Thoracic aorta (tissue), 2 donors: Measurements from ENCODE around the gene POC1A. TPM values are rescaled to one million over a fixed set of nuclear protein-coding genes. Genes with fewer than 3 reads are reported as not detected.

Experiments used
- ATAC-seq: fragments of 150-250 bp; one replicate; pipeline ENCODE4 v1.8.0; 2017; ENCODE audit warnings: low read depth; ENCODE audit not compliant: insufficient number of reproducible peaks, low FRiP score
- DNase-seq: peaks from one replicate; pipeline ENCODE4 v3.0.0-alpha.2; 2020; ENCODE audit warnings: low spot score
- H3K27ac ChIP-seq, 2 donors: fragments of 200-600 bp; sonication (generic); 1 replicate in 1 of 2; 2 replicates in 1 of 2; pipeline ENCODE4 v1.5.1; 2016; ENCODE audit warnings: mild to moderate bottlenecking in 2 of 2, moderate library complexity in 2 of 2
- H3K27me3 ChIP-seq: fragments of 200-600 bp; sonication (generic); replicated peaks from 2 replicates; pipeline ENCODE4 v1.6.0; 2016; ENCODE audit warnings: mild to moderate bottlenecking; ENCODE audit not compliant: insufficient read depth
- H3K36me3 ChIP-seq: fragments of 200-600 bp; sonication (generic); one replicate; pipeline ENCODE4 v1.5.1; 2016
- H3K4me1 ChIP-seq, 2 donors: fragments of 200-600 bp; sonication (generic); 1 replicate in 1 of 2; 2 replicates in 1 of 2; pipeline versions ENCODE4 v1.5.1 to v1.6.0; 2016; ENCODE audit warnings: low read depth in 2 of 2, mild to moderate bottlenecking in 1 of 2; ENCODE audit not compliant: control insufficient read depth in 1 of 2
- H3K4me3 ChIP-seq: fragments of 200-600 bp; sonication (generic); 2 replicates; pipeline ENCODE4 v1.5.1; 2016; ENCODE audit warnings: mild to moderate bottlenecking
- H3K9me3 ChIP-seq: fragments of 200-600 bp; sonication (generic); 2 replicates; pipeline ENCODE4 v1.5.1; 2016
- CTCF ChIP-seq: fragments of 200-600 bp; sonication (generic); IDR thresholded peaks from one replicate; pipeline ENCODE4 v1.5.1; 2019; ENCODE audit warnings: antibody characterized with exemption
- total RNA-seq, 2 donors: library from RNA; depleted of rRNA; stranded (reverse); fragments of >200 nt; gene quantifications; one replicate each; pipeline versions ENCODE4 v1.1.0 to v1.2.3, GENCODE V29; 2016

The POC1A gene
- total RNA-seq, 2 donors from 2014 or later = 8.1 TPM; not detected in 1

- H3K36me3 ChIP-seq = peaks cover 17% of the 10 kb centered on the region
- peaks cover 16 to 28% of the 10 kb centered on the region in 2 donors for H3K4me1 ChIP-seq
- H3K27me3 ChIP-seq = no peaks in the 10 kb centered on the region
- no peaks in the 10 kb centered on the region for H3K9me3 ChIP-seq
- ATAC-seq (no peak), DNase-seq (no peak)
- peak overlapping the region; percentile 94 for H3K4me3 ChIP-seq
- TF ChIP-seq CTCF = no peak
- H3K27ac ChIP-seq = peak overlapping the region; percentile 57 to 59
These were observed 44.7 kb upstream of the POC1A start for GRCh38 chr3:52198643-52199608.

GRCh38 chr3:52197842-52198625 lies 43.8 kb upstream of the POC1A start, which contains the start of gene ALAS1:
Gene ALAS1, plus strand, starts transcription at chr3:52198160. Its CDS starts 1,082 bp downstream, at chr3:52199242.
- Histone ChIP-seq H3K4me3 (peak within 1 kb of the TSS; percentile 94), H3K27me3 (no peaks in the 10 kb centered on the region), H3K9me3 (no peaks in the 10 kb centered on the region), H3K36me3 (peaks cover 9% of the 10 kb centered on the region), H3K27ac (peak within 1 kb of the TSS; percentile 57 to 59), H3K4me1 (peaks cover 16 to 28% of the 10 kb centered on the region in 2 donors)
- peak; percentile 72 for ATAC-seq
- peak; percentile 46 for TF ChIP-seq CTCF
- peak; percentile 59 for DNase-seq

- H3K9me3 ChIP-seq = no peaks in the 10 kb centered on the region
- ATAC-seq = no peak
- H3K27me3 ChIP-seq = no peaks in the 10 kb centered on the region
- H3K27ac ChIP-seq = peak overlapping the region; percentile 57 to 59
- H3K36me3 ChIP-seq = peaks cover 4% of the 10 kb centered on the region
- peak overlapping the region; percentile 94 for H3K4me3 ChIP-seq
- DNase-seq = no peak
- no peak for TF ChIP-seq CTCF
- H3K4me1 ChIP-seq = peaks cover 16 to 28% of the 10 kb centered on the region in 2 donors
These were observed 43.2 kb upstream of the POC1A start for GRCh38 chr3:52197499-52197841.

GRCh38 chr3:52196977-52197376 lies 42.8 kb upstream of the POC1A start:
- peaks cover 16 to 28% of the 10 kb centered on the region in 2 donors for H3K4me1 ChIP-seq
- no peak overlapping the region for H3K27ac ChIP-seq
- H3K9me3 ChIP-seq = no peaks in the 10 kb centered on the region
- no peak overlapping the region for H3K4me3 ChIP-seq
- ATAC-seq (no peak), DNase-seq (no peak)
- no peaks in the 10 kb centered on the region for H3K36me3 ChIP-seq
- no peak for TF ChIP-seq CTCF
- H3K27me3 ChIP-seq = no peaks in the 10 kb centered on the region

GRCh38 chr3:52195823-52196331 lies 41.7 kb upstream of the POC1A start:
- H3K36me3 ChIP-seq = no peaks in the 10 kb centered on the region
- no peak for TF ChIP-seq CTCF
- no peak overlapping the region for H3K4me3 ChIP-seq
- H3K27ac ChIP-seq = no peak overlapping the region
- H3K27me3 ChIP-seq = no peaks in the 10 kb centered on the region
- no peaks in the 10 kb centered on the region for H3K9me3 ChIP-seq
- H3K4me1 ChIP-seq = peaks cover 16 to 29% of the 10 kb centered on the region in 2 donors
- no peak for ATAC-seq
- DNase-seq = no peak
